Activated CD4-positive, alpha-beta T cell treated with anti-CD3 and anti-CD28 coated beads, Interleukin-2, amount 50 U/mL, for 4 hours (primary cell): ENCODE data around the gene SPOCK2.
"Not testable (repeated sequence)": the region's sequence is repeated elsewhere in the genome, so short reads cannot be mapped to it uniquely, and the experiment has no call there.

Source experiments
- DNase-seq, 2 experiments: peaks; one replicate each; pipeline ENCODE4 v3.0.0-alpha.2; 2020

Gene SPOCK2, protein sequence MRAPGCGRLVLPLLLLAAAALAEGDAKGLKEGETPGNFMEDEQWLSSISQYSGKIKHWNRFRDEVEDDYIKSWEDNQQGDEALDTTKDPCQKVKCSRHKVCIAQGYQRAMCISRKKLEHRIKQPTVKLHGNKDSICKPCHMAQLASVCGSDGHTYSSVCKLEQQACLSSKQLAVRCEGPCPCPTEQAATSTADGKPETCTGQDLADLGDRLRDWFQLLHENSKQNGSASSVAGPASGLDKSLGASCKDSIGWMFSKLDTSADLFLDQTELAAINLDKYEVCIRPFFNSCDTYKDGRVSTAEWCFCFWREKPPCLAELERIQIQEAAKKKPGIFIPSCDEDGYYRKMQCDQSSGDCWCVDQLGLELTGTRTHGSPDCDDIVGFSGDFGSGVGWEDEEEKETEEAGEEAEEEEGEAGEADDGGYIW

DNA sequence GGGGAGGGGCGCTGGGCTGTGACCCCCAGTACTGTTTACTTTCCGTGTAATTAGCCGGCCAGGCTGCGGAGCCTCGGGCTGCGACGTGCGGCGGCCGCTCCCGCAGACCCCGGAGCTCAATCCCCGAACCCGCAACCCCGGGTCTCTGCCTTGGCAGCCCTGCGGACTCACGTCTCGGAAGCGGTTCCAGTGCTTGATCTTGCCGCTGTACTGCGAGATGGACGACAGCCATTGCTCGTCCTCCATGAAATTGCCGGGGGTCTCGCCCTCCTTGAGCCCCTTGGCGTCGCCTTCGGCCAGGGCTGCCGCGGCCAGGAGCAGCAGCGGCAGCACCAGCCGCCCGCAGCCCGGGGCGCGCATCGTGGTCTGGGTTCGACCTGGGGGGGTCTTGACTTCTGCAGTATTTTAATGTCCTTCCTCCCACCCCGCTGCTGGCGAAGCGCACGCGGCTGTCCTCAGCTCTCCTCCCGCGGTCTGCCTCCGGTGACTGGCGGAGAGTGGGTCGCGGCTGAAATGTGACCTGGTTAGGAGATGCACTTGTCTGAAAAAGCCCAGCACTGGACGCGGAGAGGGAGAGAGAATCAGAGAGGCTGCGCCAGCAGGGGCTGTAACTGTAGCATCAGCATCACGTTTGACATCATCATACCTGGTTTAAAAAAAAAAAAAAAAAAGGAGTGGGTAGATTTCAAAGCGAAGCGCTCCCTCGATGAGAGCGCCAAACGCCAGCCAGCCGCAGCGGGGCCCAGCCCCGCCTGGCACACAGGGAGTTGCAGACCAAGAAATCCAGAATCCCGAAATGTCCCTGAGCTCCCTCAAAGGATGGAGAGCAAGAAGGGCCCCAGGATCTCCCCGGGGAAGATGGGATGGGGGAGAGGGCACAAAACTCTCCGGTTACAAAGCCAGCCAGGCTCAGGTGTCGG, at the start of gene SPOCK2:
Gene SPOCK2 (minus strand): TSS at position 583 of the 920 bp plus-strand sequence. CDS start 223 bp downstream, at position 360.
- peak; percentile 57 to 61 for DNase-seq

DNA sequence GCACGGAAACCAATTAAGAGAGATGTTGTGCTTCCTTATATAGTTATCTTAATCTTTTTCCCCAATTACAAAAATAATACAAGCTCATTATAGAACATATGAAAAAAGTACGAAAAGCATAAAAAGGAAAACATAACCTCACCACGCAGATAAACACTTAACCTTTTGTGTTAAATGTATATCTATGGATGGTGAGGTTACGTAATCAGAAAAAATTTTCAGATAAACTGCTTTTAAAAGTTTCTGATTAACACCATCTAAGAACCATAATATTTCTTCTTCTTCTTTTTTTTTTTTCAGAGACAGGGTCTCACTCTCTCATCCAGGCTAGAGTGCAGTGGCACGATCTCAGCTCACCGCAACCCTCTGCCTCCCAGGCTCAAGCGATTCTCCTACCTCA, 49.2 kb upstream of the SPOCK2 start:
- no peak for DNase-seq

DNA sequence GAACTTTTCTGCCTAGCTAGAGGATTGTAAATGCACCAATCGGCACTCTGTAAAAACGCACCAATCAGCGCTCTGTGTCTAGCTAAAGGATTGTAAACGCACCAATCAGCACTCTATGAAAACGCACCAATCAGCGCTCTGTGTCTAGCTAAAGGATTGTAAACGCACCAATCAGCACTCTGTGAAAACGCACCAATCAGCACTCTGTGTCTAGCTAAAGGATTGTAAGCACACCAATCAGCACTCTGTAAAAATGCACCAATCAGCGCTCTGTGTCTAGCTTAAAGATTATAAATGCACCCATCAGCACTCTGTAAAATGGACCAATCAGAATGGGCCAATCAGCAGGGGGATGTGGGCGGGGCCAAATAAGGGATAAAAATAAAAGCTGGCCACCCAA, 47.9 kb upstream of the SPOCK2 start:
- DNase-seq = not testable (repeated sequence)

DNA sequence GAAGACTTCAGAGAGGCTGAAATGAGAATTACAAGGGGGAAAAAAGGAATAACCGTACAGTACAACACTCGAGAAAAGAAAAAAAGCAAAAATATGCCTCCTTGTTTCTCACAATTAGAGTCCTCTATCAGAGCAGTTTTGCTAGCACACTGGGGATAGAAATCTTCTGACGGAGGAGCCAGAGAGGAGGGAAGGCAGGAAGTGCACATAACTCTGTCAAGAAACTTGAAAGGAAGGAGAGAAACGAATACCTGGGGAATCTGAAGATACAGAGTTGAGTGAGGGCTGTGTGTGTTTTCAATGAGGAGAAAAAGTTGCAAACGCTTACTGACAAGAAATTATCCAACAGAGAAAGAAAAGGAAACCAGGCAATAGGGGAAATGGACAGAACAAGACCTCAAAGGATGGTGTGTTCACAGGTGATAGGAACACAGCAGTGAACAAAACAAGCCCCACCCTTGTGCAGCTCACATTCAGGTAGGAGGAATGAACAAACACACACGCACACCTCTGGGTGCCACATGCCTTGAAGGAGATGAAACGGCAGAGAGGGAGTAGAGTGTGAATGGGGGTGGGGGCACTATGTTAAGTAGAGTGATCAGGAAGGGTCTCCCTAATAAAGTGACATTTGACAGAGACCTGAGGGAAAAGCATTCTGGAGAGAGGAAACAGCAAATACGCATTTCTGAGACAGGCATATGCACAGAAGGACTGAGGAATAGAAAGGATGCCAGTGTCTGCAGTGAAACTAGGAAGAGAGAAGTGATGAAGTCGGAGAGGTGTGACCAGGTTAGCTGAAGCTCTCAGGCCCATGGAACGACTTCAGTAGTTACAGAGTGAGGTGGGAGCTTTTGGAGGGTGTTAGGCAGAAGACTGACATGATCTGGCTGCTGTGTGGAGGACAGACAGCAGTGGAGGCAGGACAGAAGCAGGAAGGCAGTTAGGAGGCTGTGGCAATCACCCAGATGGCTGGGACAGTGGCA, 46.7 kb upstream of the SPOCK2 start:
- DNase-seq = no peak

DNA sequence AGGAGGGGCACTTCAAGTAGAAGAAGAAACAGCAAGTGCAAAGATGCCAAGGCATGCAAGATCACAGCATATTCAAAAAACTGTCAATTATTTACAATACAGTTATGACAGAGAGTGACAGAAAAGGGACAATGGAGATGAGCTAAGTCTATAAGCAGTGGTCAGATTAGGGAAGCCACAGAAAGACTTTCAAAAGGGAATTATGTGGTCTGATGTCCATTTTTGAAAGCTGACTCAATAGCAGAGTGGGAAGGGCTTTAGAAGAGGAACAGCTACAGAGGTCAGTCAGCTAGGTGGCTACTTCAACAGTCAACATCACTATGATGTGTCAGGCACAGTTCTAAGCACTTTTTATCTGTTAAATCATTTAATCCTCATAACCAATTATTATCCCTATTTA, 45.2 kb upstream of the SPOCK2 start:
- no peak for DNase-seq

DNA sequence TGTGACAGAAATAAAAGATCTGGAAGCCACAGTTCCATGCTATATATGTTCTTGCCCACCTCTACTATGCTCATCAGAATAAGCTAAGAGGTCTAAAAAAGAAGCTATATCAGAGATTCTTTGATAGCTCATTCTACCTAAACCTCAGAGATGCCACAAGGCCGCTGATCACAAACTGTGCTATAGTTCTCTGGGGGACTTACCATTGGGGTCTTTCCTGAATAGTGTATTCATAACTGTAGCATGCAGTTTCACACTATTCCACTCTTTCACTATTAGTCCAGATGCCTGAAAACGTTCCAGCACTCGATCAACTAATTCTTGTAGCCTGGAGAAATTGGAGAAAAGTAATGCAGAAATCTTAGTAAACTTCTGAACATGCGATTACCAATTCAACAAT, 44.5 kb upstream of the SPOCK2 start:
- no peak for DNase-seq

DNA sequence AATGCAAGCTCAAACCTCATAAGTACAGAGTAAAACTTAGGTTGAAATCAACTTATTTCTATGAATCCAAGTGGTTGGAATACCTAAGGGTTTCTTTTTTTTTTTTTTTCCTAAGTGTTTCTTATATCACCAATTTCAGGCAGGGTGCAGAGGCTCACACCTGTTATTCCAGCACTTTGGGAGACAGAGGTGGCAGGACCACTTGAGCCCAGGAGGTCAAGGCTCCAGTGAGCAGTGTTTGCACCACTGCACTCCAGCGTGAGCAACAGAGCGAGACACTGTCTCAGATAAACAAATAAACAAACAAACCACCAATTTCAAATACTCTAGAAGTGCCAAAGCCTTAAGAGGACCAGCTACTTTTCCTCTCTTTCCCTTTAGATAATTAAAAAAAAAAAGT, 39.2 kb upstream of the SPOCK2 start:
- no peak for DNase-seq

DNA sequence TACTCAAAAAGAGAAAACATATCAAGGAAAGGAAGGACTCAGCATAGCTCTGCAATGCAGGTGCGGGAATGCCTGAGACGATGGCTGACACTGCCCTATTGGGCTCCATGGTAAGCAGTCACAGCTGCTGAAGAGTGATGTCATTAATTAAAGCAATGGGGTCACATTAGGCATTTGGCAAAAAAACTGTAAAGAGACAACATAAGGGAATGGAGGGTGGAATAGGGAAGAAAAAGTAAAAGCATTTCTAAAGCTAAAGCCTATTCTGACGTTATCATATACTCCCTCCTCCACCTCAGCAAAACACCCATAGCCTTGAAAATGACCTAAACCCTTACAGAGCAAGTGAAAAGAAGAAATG, 38.5 kb upstream of the SPOCK2 start:
- no peak for DNase-seq

DNA sequence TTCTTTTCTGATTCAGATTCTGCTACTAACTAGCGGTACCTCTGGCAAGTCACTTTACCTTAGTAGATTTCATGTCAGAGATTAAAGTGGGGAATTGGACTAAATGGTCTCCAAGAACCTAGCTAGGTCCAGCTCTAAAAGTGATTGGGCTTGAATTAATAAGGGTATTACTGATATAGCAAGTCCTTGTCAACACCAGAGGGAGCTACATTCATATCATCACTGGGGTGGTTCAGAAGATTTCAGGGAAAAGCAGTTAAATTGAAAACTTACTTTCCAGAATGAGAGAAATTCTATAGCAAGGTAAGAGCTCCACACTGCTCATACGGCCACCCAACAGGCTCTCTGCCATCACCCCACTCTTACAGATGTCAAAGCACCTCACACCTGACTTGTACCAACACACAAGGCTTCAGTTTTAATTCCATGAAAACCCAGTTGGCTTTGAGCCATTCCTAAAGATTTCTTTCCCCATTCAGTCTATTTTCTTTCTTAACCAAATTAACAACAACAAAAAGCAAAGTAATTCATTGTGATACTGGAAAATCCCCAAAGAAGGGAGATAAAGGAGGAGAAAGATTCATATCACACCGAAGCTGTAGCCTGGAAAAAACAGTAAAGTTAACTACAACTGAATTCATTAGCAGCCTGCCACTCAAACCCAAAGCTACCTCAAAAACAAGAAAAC, 38.0 kb upstream of the SPOCK2 start:
- DNase-seq = no peak

DNA sequence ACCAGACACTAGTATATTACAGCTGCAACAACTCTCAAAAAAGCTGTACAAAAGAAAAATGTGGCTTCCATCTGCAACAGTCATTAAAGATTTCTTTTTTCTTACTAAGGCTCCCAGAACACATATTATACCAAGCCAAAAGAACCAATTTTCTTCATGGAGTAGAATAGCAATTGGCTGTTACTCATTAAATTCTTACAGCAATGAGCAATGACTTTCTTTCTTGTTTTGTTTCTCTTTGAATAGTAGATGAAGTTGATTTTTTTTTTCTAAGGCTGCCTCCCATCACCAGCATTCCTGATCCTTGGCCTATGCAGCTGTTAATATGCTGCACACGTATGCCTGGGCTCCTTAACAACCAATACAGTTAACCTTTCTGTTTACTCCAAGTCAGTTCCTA, 36.6 kb upstream of the SPOCK2 start:
- no peak for DNase-seq

DNA sequence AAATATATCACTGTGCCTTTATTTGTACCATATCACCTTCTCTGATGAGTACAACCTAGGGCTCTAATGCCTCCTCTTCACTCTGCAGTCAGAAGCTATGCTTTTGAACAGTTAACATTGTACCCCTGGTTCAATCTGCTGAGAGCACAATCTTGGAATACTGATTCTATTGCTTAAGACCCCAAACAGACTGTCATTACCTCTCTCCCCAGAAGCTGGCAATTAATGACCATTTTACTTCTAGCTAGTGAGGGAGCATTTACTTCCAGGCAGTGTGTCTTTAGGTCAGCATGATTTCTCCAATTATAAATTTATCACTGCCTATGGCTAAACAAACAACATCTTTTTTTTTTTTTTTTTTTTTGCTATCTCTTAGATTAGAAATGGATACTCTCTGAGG, 36.0 kb upstream of the SPOCK2 start:
- DNase-seq = no peak

DNA sequence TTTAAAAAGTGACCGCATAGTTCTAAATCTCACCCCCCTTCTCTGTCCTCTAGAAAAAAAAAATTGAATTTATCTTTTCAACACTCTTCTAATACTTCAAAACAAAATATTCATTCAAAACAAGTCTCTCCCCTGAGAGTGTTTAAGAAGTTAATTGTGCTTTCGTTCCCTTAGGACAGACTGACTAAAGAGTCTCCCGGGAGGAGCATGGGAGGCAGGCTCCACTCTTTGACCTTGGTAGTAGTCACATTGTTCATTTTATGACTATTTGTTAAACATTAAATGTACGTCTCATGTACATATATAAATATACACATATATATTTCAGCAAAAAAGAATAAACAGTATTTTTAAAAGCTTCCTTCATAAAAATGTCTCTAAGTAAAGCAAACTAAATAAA, 35.3 kb upstream of the SPOCK2 start:
- no peak for DNase-seq

DNA sequence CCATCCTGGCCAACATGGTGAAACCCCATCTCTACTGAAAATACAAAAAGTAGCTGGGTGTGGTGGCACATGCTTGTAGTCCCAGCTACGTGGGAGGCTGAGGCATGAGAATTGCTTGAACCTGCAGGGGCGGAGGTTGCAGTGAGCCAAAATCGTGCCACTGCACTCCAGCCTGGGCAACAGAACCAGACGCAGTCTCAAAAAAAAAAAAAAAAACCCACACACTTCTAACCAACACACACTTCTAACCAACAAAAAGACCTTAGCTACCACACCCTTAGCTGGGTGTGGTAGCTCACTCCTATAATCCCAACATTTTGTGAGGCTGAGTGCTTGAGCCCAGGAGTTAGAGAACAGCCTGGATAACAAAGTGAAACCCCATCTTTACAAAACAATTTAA, 33.9 kb upstream of the SPOCK2 start:
- peak in 1 of 2 experiments; percentile 30 for DNase-seq

DNA sequence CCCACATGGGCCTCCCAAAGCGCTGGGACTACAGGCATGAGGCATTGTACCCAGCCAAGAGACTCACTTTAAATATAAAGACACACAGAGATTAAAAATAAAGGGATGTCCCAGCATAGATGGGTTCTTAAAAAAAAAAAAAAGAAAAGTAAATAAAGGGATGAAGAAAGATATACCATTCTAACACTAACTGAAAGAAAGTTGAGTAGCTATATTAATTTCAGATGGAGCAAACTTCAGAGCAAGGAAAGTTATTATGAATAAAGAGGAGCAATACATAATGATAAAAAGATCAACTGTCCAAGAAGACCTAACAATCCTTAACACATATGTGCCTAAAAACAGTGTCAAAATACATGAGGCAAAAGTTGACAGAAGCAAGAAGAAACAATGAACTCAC, 33.0 kb upstream of the SPOCK2 start:
- DNase-seq = no peak

DNA sequence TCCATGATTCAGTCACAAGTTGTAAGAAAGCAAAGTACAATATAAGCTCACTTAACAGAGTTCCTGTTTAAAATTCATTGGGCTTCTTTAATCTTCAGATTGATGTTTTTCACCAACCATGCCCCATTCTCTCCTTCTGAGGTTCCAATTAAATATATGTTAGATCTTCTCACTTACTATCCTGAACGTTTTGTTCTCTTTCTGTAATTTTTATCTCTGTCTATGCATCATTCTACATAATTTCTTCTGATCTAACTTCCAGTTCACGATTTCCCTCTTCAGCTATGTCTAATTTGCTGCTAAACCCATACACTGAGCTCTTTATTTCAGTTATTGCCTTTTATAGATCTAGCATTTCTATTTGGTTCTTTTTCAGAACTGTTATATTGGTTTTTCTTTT, 28.0 kb upstream of the SPOCK2 start:
- no peak for DNase-seq

DNA sequence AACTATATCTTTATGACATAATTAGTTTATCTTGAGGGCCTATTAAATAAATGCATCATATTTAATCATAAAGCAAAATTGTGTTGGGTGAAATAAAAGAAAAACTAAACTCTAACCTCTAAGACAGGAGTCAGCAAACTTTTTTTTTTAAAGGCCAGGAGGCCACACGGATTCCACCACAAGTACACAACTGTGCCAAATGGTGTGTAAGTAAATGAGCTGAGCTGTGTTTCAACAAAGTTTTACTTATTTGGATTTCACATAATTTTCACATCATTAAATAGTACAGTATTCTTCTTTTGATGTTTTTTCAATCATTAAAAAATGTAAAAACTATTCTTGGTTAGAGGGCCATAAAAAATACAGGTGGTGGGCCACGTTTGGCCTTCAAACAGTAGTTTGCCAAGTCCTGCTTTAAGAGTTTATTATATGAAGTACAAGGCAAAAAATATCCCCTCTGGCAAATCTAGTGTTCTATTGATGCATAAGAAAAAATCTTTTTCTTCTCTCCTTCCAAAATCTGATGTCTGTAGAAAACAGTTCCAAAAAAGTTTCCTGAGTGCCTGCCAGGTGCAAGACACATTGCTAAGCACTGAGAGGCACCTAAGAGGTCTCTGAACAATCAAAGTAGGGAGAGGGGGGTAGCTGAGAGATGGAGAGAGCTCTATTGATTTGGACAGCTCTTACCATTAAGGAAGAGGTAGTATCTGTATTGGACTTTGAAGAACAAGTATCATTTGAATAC, 26.5 kb upstream of the SPOCK2 start:
- no peak for DNase-seq

DNA sequence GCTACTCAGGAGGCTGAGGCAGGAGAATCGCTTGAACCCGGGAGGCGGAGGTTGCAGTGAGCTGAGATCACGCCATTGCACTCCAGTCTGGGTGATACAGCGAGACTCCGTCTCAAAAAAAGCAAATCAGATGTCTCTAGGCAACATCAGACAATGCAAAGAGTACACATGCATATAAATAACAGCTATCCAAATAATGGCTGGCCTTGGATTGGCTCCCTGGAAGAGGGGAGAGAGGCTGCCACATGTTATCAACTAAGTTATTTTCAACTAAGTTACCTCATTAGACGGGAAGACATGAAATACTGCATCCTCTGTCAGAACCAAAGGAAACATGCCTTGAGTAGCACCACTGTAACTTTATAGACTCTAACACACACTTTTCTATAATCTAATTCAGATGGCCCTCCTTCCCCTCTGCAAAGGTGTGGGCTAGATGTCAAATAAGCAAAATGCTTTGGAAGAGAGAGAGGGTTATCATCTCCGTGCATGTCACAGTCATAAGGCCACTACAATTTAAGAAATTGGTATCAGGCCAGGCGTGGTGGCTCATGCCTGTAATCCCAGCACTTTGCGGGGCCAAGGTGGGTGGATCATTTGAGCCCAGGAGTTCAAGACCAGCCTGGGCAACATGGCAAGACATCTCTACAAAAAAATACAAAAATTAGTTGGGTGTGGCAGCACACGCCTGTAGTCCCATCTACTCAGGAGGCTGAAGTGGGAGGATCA, 22.5 kb upstream of the SPOCK2 start:
- no peak for DNase-seq

DNA sequence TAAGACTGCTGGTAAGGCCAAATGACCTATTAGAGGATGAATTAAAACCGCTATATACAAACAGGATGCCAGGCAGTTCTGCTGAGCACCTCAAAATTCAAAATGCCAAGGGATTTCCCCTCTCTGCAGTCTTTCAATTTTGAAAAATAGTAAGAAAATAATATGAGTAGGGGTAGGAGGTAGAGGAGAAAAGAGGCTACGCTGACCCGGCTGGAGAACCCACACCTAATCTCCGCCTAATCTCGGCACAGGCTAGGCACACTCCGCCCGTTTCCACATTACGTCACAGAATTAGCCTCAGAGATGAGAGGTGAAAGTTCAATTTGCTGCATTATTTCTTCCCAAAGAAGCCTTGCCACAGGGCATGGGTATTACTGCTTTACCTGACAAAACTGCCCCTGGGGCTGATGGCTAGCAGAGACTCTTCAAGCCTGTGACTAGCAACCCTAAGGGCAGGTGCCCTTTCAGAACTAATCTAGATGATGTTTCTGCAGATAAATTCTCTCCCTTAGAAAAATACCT, 21.3 kb upstream of the SPOCK2 start:
- peak in 1 of 2 experiments; percentile 15 for DNase-seq

DNA sequence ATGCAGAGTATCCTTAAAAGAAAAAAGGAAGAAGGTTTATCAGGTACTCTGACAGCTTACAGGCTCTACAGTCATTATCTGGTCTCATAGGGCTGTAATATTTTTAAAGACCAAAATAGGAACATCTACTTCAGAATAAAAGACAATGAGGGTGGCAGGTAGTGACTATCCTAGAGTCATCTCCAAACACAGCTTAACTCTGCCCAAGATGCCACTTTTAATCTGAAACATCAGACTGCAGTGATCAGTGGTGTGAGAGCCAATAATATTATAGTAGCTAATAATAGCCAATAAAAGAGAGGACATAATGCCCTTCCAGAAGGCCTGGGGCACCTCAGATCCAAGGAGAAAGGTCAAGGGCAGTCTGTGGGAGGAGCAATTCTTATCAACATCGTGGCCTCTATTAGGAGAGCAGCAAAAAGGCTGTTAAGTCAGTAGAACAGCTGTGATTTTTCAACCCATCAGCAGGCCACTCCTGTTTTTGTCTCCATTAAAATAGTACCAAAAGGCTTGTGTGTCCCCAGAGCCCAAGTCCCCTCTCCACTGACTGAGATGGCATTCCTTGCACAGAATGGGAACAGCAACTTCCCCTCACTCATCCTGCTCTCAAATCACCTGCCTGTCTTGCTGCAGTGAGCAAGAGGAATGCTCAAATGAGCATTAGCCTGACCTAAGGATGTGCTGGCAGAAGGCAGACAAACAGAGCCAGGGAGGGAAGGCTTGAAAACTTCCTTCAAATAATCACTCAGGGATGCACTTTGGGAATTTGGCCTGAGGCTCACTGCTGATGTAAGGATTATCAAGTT, 20.7 kb upstream of the SPOCK2 start:
- DNase-seq = no peak

DNA sequence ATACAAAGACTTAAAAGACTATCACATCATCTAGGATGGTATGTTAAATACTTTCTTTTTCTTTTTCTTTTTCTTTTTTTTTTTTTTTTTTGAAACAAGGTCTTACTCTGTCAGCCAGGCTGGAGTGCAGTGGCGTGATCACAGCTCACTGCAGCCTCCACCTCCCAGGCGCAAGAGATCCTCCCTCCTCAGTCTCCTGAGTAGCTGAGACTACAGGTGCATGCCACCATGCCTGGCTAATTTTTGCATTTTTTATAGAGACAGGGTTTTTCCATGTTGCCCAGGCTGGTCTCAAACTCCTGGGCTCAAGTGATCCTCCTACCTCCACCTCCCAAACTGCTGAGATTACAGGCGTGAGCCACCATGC, 19.6 kb upstream of the SPOCK2 start:
- DNase-seq = not testable (repeated sequence)
